Stimulated activated CD4-positive, alpha-beta T cell treated with anti-CD3 and anti-CD28 coated beads, Interleukin-15, amount 100 ng/mL, for 24 hours (primary cell): Measurements from ENCODE around the gene AP1S1.
"Not testable (repeated sequence)": the region's sequence is repeated elsewhere in the genome, so short reads cannot be mapped to it uniquely, and the experiment has no call there.

Experiments
- DNase-seq: peaks from one replicate; pipeline ENCODE4 v3.0.0-alpha.2; 2020

Gene AP1S1

GRCh38 chr7:101202603-101202918 is 48.3 kb downstream of the AP1S1 start:
- no peak for DNase-seq

- DNase-seq = not testable (repeated sequence)
Measured at GRCh38 chr7:101203740-101204738, 49.8 kb downstream of the AP1S1 start.

- DNase-seq = no peak
Measured at GRCh38 chr7:101205901-101206664, 51.8 kb downstream of the AP1S1 start.

- DNase-seq = no peak
Measured at GRCh38 chr7:101206665-101207042, 52.4 kb downstream of the AP1S1 start.

GRCh38 chr7:101207459-101207858 is 53.2 kb downstream of the AP1S1 start:
- no peak for DNase-seq

- DNase-seq = no peak
Measured at GRCh38 chr7:101208794-101209193, 54.5 kb downstream of the AP1S1 start.

- no peak for DNase-seq
Measured at GRCh38 chr7:101210143-101210542, 55.9 kb downstream of the AP1S1 start.
